ENCODE data around the gene MAPKBP1.

DNA sequence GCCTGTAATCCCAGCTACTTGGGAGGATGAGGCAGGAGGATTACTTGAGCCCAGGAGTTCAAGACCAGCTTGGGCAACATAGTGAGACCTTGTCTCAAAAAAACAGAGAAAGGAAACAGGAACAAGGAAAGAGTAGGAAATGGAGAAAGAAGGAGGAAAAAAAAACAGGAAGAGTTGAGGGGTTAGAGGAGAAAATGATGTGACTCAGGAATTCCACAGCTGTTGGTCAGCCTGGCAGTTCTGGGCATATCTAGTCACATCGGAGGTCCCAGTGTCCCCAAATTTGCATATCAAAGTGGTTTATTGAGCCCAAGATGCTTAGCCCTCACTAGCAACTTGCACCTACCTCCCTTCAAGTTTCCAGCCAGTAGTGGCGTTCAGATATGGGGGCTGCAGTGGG is 34.8 kb downstream of the MAPKBP1 start:
- TF ChIP-seq, protein P1, sequence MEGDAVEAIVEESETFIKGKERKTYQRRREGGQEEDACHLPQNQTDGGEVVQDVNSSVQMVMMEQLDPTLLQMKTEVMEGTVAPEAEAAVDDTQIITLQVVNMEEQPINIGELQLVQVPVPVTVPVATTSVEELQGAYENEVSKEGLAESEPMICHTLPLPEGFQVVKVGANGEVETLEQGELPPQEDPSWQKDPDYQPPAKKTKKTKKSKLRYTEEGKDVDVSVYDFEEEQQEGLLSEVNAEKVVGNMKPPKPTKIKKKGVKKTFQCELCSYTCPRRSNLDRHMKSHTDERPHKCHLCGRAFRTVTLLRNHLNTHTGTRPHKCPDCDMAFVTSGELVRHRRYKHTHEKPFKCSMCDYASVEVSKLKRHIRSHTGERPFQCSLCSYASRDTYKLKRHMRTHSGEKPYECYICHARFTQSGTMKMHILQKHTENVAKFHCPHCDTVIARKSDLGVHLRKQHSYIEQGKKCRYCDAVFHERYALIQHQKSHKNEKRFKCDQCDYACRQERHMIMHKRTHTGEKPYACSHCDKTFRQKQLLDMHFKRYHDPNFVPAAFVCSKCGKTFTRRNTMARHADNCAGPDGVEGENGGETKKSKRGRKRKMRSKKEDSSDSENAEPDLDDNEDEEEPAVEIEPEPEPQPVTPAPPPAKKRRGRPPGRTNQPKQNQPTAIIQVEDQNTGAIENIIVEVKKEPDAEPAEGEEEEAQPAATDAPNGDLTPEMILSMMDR (IDR thresholded peaks at IDR 0.05) = no peak
- TF ChIP-seq POLR2A (IDR thresholded peaks at IDR 0.05) = no peak

Measured in heart left ventricle (tissue), 13 donors.